GM12875 (cell line): ENCODE measurements around the gene ADGRG7.

ENCODE experiments used
- H3K4me3 ChIP-seq: one replicate; pipeline ENCODE4 v1.5.1; 2011; ENCODE audit warnings: low read depth, low read length, control low read depth
- TF ChIP-seq, protein P1 (sequence below): IDR thresholded peaks from 2 replicates; pipeline ENCODE4 v1.5.1; 2011; ENCODE audit warnings: low read depth, mild to moderate bottlenecking, control low read depth, inconsistent platforms, low read length, moderate library complexity, borderline replicate concordance; ENCODE audit not compliant: insufficient read depth

Gene ADGRG7

DNA sequence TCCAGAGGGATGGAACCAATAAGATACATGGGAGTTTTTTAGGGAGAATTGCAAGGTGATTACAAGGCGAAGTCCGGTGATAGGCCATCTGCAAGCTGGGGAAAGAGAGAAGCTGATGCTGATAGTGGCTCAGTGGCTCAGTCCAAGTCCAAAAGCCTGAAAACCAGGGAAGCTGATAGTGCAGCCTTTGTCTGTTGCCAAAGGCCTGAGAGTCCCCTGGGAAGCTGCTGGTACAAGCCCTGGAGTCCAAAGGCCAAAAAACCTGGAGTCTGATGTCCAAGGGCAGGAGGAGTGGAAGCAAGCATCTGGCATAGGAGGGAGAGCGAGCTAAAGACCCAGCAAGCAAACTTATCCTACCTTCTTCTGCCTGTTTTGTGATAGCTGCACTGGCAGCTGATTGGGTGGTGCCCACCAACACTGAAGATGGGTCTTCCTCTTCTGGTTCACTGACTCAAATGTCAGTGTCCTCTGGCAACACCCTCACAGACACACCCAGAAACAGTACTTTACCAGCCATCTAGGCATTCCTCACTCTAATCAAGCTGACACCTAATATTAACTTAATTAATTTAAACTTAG is 116.6 kb downstream of the ADGRG7 start:
- TF ChIP-seq, protein P1, sequence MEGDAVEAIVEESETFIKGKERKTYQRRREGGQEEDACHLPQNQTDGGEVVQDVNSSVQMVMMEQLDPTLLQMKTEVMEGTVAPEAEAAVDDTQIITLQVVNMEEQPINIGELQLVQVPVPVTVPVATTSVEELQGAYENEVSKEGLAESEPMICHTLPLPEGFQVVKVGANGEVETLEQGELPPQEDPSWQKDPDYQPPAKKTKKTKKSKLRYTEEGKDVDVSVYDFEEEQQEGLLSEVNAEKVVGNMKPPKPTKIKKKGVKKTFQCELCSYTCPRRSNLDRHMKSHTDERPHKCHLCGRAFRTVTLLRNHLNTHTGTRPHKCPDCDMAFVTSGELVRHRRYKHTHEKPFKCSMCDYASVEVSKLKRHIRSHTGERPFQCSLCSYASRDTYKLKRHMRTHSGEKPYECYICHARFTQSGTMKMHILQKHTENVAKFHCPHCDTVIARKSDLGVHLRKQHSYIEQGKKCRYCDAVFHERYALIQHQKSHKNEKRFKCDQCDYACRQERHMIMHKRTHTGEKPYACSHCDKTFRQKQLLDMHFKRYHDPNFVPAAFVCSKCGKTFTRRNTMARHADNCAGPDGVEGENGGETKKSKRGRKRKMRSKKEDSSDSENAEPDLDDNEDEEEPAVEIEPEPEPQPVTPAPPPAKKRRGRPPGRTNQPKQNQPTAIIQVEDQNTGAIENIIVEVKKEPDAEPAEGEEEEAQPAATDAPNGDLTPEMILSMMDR, result no peak

DNA sequence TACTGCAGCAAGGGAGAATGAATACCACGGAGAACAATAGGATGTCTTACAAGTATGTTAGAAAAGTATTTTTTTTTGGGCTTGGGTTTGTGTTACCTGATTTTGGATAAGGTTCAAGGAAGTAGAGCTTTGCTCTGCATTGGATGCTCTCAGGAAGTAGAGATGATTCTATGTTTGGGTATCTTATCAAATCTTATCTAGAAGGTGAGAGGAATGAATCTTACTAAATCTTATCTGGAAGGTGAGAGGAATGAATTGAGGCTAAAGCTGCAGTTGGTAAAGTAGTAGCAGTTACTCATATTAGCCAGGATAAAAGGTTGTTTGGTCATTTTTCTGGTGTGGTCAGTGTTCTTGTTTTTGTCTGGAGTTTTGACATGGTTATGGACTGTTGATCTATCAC is 117.3 kb downstream of the ADGRG7 start:
- no peak overlapping the region for H3K4me3 ChIP-seq
- TF ChIP-seq, protein P1, result no peak

More for the DNA sequence above, 116.6 kb downstream of the ADGRG7 start:
- no peak overlapping the region for H3K4me3 ChIP-seq

DNA sequence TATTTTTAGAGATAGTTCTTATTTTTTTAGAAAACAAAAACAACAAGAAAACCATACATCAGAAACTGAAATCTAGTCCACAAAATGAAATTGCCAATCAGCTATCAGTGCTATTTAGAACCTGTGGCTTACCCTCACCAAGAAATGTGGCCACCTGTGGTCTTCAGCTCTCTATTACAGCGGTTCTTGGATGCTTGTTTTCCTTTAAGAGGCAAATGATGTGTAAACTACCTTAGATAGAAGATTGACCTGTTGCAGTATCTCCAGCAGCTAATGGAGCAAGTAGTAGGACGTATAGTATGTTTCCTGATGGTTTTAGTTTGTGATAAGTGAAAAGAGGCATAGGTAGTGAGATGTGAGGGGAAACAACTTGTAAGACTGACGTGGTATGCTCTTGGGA is 121.1 kb downstream of the ADGRG7 start:
- no peak overlapping the region for H3K4me3 ChIP-seq

DNA sequence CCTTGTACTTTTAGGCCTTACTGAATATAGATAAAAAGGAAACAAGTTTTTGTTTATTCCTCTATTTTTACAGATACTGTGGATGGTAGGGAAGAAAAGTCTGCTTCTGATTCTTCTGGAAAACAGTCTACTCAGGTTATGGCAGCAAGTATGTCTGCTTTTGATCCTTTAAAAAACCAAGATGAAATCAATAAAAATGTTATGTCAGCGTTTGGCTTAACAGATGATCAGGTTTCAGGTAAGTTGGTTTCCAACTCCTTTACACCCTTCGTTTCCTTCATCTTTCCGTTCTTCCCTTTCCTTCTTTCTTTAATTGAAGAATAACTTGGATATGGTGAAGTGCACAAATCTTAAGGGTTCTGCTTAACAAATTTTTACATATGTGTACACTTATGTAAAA is 123.0 kb downstream of the ADGRG7 start:
- H3K4me3 ChIP-seq, result no peak overlapping the region
- TF ChIP-seq, protein P1, result no peak

More for the DNA sequence above, 121.1 kb downstream of the ADGRG7 start:
- TF ChIP-seq, protein P1, result no peak

DNA sequence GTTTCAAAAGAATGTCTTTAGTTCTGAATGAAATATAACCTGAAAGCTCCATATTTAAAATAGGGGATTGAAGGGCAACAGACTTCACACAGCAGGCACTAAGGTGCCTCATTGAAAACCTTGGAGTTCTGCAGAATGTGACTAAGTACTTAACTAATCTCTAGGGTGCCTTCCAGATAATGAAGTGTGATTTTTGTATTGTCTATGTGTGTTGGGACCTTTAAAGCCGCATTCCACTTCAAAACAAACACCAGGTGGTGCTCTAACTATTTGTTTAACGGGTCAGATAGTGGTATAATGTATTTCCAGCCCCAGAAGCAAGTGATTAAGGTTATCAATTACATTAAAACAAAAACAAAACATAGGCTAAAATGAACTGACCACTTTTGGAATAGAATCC is 127.9 kb downstream of the ADGRG7 start:
- no peak overlapping the region for H3K4me3 ChIP-seq
- TF ChIP-seq, protein P1, result no peak

DNA sequence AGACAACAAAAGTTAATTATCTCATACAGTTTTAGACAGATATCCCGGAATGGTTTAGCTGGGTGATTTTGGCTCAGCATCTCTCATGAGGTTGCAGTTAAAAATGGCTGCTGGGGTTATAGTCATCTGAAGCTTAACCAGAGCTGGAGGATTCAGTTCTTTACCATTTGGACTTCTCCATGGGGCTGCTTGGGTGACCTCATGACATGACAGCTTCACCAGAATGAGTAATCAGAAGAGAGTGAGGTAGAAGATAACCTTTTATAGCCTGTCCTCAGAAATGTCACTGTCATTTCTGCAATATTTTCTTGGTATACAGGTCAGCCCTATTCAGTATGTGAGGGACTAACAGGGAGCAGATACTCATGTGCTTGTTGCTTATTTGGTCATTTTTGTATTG is 130.8 kb downstream of the ADGRG7 start:
- TF ChIP-seq, protein P1, result no peak
- H3K4me3 ChIP-seq, result no peak overlapping the region

DNA sequence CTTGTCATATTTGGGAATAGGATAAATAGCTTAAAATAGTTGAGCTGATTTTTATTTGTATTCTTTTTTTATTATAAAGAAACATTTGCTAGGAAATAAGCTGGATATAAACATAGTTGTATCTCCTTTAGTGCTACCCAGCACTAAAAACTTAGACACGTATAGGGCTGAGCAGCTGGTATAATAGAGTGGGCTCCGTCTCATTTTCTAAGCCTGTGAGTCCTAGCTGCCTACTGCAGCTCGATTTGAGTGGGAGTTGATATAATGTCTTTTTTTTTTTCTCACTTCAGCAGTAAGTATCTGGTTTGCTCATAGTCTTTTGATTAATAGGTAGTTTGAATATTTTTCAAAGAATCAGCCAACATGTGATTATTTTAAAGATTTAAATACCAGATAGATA is 134.1 kb downstream of the ADGRG7 start:
- TF ChIP-seq, protein P1, result no peak
- no peak overlapping the region for H3K4me3 ChIP-seq
